ENCODE data around the gene SH2D5. TPM values are rescaled to one million over a fixed set of nuclear protein-coding genes. Genes with fewer than 3 reads are reported as not detected.

Gene SH2D5
- polyA plus RNA-seq, 1 experiment = 4.9 TPM

DNA sequence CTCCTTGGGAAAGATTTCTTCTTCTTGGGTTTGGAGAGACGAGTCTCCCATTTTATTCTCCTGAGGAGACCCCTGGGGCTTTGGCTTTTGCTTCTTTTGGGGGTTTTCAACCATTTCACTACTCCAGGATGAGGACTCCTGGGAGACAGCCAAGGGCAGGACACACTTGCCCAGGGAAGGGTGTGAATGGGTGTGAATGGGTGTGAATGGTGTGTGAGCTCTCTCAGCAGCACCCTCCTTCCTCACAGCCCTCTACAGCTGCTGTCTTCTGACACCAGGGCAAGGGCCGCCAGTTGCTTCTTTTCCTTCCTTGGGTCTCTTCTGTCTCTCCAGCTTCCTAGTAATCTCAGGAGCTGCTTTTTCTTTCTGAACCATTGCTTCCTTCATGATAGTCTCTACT is 38.9 kb downstream of the SH2D5 start:
- H3K4me3 ChIP-seq (ENCODE audit: low read depth, low read length) = no peak overlapping the region
- H3K27ac ChIP-seq (ENCODE audit: low read depth, low read length) = no peak overlapping the region
- ChIA-PET POLR2A (no interaction called here), CTCF (interaction anchor here (0.9 kb wide), 1 partner anchor 501 kb away, joined by 3 read pairs; no protein-coding TSS in a partner anchor)
- H3K9me3 ChIP-seq (ENCODE audit: control insufficient read depth, insufficient read depth, low read length) = peaks cover 4% of the 10 kb centered on the region; the same call in 1 of the 2 replicates
- TF ChIP-seq, protein P1, sequence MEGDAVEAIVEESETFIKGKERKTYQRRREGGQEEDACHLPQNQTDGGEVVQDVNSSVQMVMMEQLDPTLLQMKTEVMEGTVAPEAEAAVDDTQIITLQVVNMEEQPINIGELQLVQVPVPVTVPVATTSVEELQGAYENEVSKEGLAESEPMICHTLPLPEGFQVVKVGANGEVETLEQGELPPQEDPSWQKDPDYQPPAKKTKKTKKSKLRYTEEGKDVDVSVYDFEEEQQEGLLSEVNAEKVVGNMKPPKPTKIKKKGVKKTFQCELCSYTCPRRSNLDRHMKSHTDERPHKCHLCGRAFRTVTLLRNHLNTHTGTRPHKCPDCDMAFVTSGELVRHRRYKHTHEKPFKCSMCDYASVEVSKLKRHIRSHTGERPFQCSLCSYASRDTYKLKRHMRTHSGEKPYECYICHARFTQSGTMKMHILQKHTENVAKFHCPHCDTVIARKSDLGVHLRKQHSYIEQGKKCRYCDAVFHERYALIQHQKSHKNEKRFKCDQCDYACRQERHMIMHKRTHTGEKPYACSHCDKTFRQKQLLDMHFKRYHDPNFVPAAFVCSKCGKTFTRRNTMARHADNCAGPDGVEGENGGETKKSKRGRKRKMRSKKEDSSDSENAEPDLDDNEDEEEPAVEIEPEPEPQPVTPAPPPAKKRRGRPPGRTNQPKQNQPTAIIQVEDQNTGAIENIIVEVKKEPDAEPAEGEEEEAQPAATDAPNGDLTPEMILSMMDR (IDR thresholded peaks at IDR 0.05; ENCODE audit: low read depth, low read length) = no peak
- DNase-seq (ENCODE audit: low read depth, low spot score) = no peak
- no peaks in the 10 kb centered on the region for H3K27me3 ChIP-seq (ENCODE audit: control insufficient read depth, insufficient read depth, low read length)

DNA sequence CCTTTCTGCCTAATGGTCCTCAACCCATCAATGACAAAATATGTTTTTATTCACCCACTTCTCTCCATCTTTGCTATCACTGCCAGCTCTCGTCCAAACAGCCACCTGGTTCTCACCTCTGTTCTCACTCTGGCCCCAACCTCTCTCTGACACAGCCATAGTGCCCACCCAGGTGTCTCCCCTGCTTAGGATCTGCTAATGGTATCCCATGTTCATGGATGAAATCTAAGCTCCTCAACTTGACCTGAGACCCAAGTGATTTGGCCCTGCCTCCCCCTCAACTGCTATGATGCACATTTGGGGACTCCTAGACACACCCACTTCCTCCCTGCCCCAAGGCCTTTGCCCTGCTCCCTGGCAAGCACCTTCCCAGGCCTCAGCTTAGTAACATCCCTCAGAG is 40.6 kb downstream of the SH2D5 start:
- H3K27ac ChIP-seq (ENCODE audit: low read depth, low read length) = no peak overlapping the region
- DNase-seq (ENCODE audit: low read depth, low spot score) = no peak
- POLR2A ChIA-PET = no interaction called here

DNA sequence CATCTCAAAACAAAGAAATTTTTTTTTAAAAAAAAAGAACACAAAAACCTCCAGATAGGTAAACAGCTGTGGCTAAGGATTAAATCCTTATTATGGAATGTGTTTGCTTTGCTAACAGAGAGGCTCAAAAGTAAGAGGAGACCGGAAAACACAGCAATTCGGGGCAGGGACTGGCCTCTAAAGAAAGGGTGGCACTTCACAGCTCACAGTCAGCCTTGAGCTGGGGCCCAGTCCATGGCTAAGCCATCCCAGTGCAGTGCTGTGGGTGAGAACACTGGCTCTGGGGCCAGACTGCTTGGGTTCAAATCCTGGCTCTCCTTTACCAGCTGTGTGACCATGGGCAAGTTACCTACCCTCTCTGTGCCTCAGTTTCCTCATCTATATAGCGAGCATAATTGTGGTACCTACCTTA is 42.9 kb downstream of the SH2D5 start:
- Histone ChIP-seq H3K27ac (ENCODE audit: low read depth, low read length) (no peak overlapping the region), H3K9me3 (ENCODE audit: control insufficient read depth, insufficient read depth, low read length) (no peaks in the 10 kb centered on the region), H3K4me3 (ENCODE audit: low read depth, low read length) (no peak overlapping the region), H3K27me3 (ENCODE audit: control insufficient read depth, insufficient read depth, low read length) (no peaks in the 10 kb centered on the region)
- ChIA-PET CTCF (no interaction called here), POLR2A (no interaction called here)
- TF ChIP-seq, protein P1 (IDR thresholded peaks at IDR 0.05; ENCODE audit: low read depth, low read length) = no peak
- DNase-seq (ENCODE audit: low read depth, low spot score) = no peak

More for the DNA sequence above, 40.6 kb downstream of the SH2D5 start:
- H3K4me3 ChIP-seq (ENCODE audit: low read depth, low read length) = no peak overlapping the region
- TF ChIP-seq, protein P1 (IDR thresholded peaks at IDR 0.05; ENCODE audit: low read depth, low read length) = no peak
- H3K9me3 ChIP-seq (ENCODE audit: control insufficient read depth, insufficient read depth, low read length) = no peaks in the 10 kb centered on the region
- CTCF ChIA-PET = interaction anchor here (1.2 to 1.9 kb wide), 2 partner anchors 503 to 540 kb away, joined by 3 to 5 read pairs; no protein-coding TSS in a partner anchor
- H3K27me3 ChIP-seq (ENCODE audit: control insufficient read depth, insufficient read depth, low read length) = no peaks in the 10 kb centered on the region

DNA sequence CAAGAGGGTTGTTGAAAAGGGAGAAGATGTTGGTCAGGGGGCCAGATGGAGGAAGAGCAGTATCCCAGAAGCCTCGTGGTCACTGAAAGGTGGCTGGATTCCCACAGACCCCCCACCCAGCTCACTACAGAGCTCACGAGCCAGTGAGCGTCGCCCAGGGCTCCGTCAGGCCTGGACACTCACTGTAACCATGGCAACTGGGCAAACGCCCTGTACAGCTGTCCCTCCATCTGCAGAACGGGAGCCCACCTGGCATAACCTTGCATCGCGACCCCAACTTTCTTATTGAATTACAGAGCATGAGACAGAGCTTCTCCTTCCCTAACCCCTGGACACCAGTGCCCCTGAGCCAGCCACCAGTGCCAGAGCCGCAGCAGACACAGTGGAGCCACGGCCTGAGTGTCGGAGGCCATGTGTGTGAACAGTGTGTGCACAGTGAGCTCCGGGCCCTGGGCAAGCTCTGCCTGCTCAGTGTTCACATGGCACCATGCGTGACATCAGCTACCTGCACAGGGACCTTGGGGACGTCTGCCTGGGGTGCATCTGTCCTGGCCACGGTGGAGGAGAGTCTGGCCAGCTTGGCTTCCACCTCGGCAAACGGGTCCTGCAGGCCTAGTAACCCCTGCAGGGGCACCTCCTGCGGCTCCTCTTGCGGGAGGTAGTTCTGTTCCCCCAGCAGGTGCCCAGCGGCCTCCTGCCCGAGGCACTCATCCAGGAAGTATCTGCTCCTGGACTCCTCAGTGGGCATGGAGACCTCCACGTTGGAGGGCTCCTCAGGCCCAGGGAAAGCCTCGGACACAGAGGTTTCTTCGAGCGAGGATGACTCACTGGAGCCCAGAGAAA is 45.4 kb downstream of the SH2D5 start:
- no peak overlapping the region for H3K4me3 ChIP-seq (ENCODE audit: low read depth, low read length)
- CTCF ChIA-PET = interaction anchor here (0.9 kb wide), 1 partner anchor 10 kb away, joined by 5 read pairs; no protein-coding TSS in a partner anchor

More for the DNA sequence above, 45.4 kb downstream of the SH2D5 start:
- Histone ChIP-seq H3K27ac (ENCODE audit: low read depth, low read length) (no peak overlapping the region), H3K27me3 (ENCODE audit: control insufficient read depth, insufficient read depth, low read length) (no peaks in the 10 kb centered on the region), H3K9me3 (ENCODE audit: control insufficient read depth, insufficient read depth, low read length) (no peaks in the 10 kb centered on the region)
- POLR2A ChIA-PET = no interaction called here
- TF ChIP-seq, protein P1 (IDR thresholded peaks at IDR 0.05; ENCODE audit: low read depth, low read length) = no peak
- DNase-seq (ENCODE audit: low read depth, low spot score) = no peak
